Measurements from ENCODE around the gene ASTN2.

The ASTN2 gene

DNA sequence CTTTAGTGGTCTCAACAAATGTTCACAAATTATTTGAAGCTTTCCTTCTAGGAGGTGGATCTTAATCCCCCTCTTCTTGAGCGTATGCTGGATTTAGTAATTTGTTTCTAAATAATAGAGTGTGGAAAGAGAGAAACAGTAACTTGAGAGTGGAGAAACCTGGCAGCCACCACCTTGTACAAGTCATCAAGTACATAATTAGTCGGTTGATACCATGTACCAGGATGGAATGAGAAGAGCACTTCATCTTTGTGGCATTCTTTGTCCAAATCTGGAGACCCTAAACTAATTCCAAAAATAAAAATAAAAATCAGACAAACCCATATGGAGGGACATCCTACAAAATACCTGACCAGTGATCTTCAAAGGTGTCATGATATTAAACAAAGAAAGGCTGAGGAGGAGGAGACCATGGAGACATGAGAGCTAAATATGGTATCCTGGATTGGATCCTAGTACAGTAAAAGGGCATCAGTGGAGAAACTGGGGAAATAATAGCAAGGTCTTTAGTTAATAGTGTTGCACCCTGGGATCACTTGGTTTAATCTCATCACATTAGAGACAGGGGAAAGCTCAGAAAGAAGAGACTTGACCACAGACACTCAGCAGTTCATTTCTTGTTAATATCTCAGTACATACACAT is 147.9 kb downstream of the ASTN2 start:
- Histone ChIP-seq H4K20me1 (no peaks in the 10 kb centered on the region), H3K9me3 (replicated peaks in 1 of 11) (peaks cover 0 to 6% (median 1%) of the 10 kb centered on the region in 11 experiments; a peak in 7 of 22 replicates), H3K27me3 (no peaks in the 10 kb centered on the region), H3K4me1 (peaks cover 0 to 11% (median 5%) of the 10 kb centered on the region in 10 experiments; a peak in 10 of 20 replicates), H3K27ac (no peak overlapping the region), H3K4me3 (no peak overlapping the region), H3K36me3 (no peaks in the 10 kb centered on the region), H3K9ac (no peak overlapping the region), H3K4me2 (no peak overlapping the region)
- TF ChIP-seq Cebpa-rat (IDR thresholded peaks at IDR 0.05): no peak

DNA sequence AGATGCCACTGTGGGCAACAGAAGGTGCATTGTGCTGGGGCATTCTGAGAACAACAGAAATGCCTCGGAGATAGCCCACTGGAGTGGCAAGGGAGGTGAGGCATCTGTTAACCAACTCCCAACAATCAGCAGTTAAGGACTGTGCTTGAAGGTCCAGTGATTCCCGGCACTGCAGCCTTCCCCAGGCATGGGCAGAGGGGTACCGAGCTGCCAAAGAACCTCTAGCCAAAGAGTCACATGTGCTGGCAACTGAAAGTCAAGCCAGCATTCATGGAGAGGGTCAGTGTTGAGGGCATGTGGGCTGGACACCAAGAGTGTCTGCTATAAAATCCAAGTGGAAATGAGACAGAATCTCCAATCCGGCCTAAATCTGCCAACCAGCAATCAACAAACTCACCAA is 149.6 kb downstream of the ASTN2 start:
- Histone ChIP-seq H3K4me1 (peaks cover 2 to 6% (median 3%) of the 10 kb centered on the region in 10 experiments; a peak in 16 of 20 replicates), H3K36me3 (no peaks in the 10 kb centered on the region), H3K9ac (no peak overlapping the region), H3K4me3 (no peak overlapping the region), H3K4me2 (no peak overlapping the region), H3K27me3 (no peaks in the 10 kb centered on the region), H3K9me3 (replicated peaks in 1 of 11) (no peaks in the 10 kb centered on the region), H4K20me1 (no peaks in the 10 kb centered on the region), H3K27ac (no peak overlapping the region)
- TF ChIP-seq Cebpa-rat (IDR thresholded peaks at IDR 0.05): no peak

DNA sequence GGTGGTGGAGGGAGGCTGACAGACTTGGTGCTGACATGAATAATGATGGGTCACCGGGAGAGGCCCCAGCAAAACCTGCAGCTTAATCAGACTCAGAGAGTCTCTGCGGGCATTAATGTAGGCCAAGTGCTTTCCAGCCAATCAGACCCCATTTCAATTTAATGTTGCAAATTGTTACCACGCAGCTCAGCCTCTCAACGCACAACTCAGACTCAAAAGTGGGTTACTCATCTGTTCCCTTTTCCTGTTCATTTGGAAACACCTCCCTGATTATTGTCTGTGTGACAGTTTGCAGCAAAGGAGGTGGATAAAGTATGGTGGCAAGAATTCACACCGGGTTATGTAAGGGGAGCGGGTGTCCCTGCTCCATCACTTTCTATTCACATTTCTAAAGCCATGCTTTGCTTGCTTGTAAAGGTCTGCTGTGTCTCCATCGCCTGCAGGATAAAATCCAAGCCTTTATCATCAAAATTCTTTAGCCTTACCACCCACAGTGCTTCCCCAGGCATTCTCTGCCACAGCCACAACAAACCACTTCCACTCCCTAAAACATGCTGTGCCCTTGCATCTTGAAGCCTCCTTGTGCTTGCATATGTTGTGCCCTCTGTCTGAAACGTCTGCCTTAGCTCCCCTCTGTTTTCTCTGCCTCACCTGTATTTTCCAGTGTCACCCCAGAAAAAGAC is 156.5 kb downstream of the ASTN2 start:
- no peak overlapping the region for H3K4me2 ChIP-seq
- no peaks in the 10 kb centered on the region for H3K36me3 ChIP-seq
- H3K4me3 ChIP-seq: no peak overlapping the region
- H3K4me1 ChIP-seq: peaks cover 6 to 18% (median 9%) of the 10 kb centered on the region in 10 experiments; a peak in 17 of 20 replicates
- no peaks in the 10 kb centered on the region for H3K27me3 ChIP-seq
- no peak for TF ChIP-seq Cebpa-rat (IDR thresholded peaks at IDR 0.05)
- H3K9ac ChIP-seq: no peak overlapping the region
- H3K9me3 ChIP-seq (replicated peaks in 1 of 11): no peaks in the 10 kb centered on the region
- no peak overlapping the region for H3K27ac ChIP-seq
- H4K20me1 ChIP-seq: no peaks in the 10 kb centered on the region

DNA sequence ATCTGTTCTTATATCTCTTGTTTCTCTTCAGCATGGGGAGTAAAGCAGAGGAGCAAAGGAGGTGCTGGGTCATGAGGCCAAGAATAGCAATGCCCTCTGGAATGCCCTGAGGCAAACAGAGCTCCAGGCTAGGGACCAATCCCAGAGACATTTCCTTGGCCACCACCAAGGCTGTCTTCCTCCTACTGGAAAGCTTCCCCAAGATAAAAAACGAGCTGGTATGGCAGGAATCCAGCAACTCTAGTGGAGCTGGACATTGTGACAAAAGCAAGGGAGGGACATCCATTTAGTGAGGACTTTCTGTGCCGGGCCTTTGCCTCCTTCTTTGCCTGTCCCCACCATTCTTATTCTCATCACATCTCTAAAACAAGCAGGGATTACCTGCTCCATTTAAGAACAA is 161.6 kb downstream of the ASTN2 start:
- Histone ChIP-seq H3K4me1 (peaks cover 0 to 11% (median 0%) of the 10 kb centered on the region in 10 experiments; a peak in 4 of 20 replicates), H3K27ac (no peak overlapping the region), H3K9me3 (replicated peaks in 1 of 11) (no peaks in the 10 kb centered on the region), H3K4me3 (no peak overlapping the region), H3K27me3 (no peaks in the 10 kb centered on the region), H3K36me3 (no peaks in the 10 kb centered on the region), H3K4me2 (no peak overlapping the region), H4K20me1 (peaks cover 0 to 3% (median 0%) of the 10 kb centered on the region in 11 experiments; a peak in 1 of 22 replicates), H3K9ac (no peak overlapping the region)
- no peak for TF ChIP-seq Cebpa-rat (IDR thresholded peaks at IDR 0.05)

DNA sequence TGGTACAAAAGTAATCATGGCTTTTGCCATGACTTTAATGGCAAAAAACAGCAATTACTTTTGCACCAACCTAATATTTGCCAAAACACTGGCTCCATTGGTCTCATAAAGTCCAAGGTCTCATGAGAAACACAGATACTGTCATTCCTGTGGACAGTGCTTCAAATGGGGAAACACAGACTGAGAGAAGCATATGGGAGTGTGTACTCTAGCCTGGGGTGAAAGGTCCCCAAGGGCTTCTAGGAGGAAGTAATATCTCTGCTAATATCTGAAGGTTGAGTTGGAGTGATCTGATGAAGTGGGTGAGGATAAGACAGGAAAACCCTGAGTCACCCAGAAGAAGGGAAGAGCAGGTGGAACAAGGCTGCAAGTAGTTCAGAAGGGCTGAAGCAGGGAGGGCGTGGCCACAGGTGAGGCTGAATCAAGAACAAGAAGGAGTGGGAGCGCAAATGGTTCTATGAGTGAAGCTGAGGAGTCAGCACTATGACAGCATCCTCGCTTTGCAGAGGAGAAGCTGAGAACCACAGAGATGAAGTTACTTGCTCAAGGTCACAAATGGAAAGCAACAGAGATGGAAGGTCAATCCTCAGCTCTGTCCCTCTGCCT is 164.1 kb downstream of the ASTN2 start:
- Histone ChIP-seq H3K4me3 (no peak overlapping the region), H3K27ac (no peak overlapping the region), H4K20me1 (peaks cover 0 to 3% (median 0%) of the 10 kb centered on the region in 11 experiments; a peak in 1 of 22 replicates), H3K4me2 (0 out of 22 replicates have a peak overlapping the region, but pooled peaks of 1 of the 11 experiments have one; percentile 28), H3K36me3 (no peaks in the 10 kb centered on the region), H3K27me3 (no peaks in the 10 kb centered on the region), H3K4me1 (peaks cover 0 to 11% (median 0%) of the 10 kb centered on the region in 10 experiments; a peak in 4 of 20 replicates), H3K9ac (no peak overlapping the region), H3K9me3 (replicated peaks in 1 of 11) (no peaks in the 10 kb centered on the region)
- no peak for TF ChIP-seq Cebpa-rat (IDR thresholded peaks at IDR 0.05)

DNA sequence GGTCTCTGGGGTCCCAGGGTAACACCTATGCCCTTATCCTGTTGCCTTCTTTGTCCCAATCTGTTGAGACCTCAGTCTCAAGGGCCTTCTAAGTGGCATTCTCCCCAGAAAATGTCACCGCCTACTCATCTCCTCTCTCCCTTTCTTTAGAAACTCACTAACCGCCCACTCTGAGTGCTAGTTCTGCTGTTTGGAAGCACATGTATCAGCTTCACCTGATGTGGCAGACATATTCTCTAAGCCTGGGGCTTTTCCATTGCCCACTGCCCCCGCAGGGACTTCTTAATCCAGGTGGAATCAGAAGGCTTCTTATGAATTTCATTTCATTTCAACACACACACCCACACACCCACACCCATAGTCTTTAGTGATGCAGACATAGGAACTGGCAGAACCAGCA is 165.1 kb downstream of the ASTN2 start:
- H4K20me1 ChIP-seq: peaks cover 0 to 3% (median 0%) of the 10 kb centered on the region in 11 experiments; a peak in 1 of 22 replicates
- no peak for TF ChIP-seq Cebpa-rat (IDR thresholded peaks at IDR 0.05)
- H3K27ac ChIP-seq: no peak overlapping the region
- H3K9me3 ChIP-seq (replicated peaks in 1 of 11): no peaks in the 10 kb centered on the region
- no peak overlapping the region for H3K9ac ChIP-seq
- peak overlapping the region in 2 of 11 experiments; percentile 2 to 3; a peak in 2 of 22 replicates for H3K4me2 ChIP-seq
- no peak overlapping the region for H3K4me3 ChIP-seq
- peaks cover 0 to 11% (median 0%) of the 10 kb centered on the region in 10 experiments; a peak in 4 of 20 replicates for H3K4me1 ChIP-seq
- H3K27me3 ChIP-seq: no peaks in the 10 kb centered on the region
- no peaks in the 10 kb centered on the region for H3K36me3 ChIP-seq

DNA sequence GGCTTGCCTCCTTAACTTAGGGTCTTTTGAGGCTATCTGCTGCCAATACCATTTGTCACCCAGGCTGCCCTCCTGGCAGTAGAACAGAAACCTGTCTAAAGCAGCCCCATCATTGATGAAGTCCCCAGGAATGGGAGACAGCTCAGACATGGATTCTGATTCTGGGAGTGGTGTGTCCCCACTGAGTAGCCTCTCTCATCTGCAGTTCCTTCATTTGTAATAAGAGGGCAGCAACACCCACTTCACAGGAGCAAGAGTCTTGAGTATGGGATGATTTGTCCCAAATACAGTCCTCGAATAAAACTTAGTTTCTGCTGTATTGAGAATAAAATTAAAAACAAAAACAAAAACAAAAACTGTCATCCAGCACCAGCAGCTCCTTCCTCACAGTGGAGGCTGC is 167.6 kb downstream of the ASTN2 start:
- Histone ChIP-seq H3K27ac (no peak overlapping the region), H3K9ac (no peak overlapping the region), H3K27me3 (no peaks in the 10 kb centered on the region), H3K36me3 (no peaks in the 10 kb centered on the region), H3K4me2 (no peak overlapping the region), H3K4me3 (no peak overlapping the region), H3K9me3 (replicated peaks in 1 of 11) (peaks cover 0 to 7% (median 0%) of the 10 kb centered on the region in 11 experiments; a peak in 2 of 22 replicates), H4K20me1 (peaks cover 0 to 3% (median 0%) of the 10 kb centered on the region in 11 experiments; a peak in 1 of 22 replicates), H3K4me1 (peaks cover 0 to 11% (median 0%) of the 10 kb centered on the region in 10 experiments; a peak in 4 of 20 replicates)
- no peak for TF ChIP-seq Cebpa-rat (IDR thresholded peaks at IDR 0.05)

DNA sequence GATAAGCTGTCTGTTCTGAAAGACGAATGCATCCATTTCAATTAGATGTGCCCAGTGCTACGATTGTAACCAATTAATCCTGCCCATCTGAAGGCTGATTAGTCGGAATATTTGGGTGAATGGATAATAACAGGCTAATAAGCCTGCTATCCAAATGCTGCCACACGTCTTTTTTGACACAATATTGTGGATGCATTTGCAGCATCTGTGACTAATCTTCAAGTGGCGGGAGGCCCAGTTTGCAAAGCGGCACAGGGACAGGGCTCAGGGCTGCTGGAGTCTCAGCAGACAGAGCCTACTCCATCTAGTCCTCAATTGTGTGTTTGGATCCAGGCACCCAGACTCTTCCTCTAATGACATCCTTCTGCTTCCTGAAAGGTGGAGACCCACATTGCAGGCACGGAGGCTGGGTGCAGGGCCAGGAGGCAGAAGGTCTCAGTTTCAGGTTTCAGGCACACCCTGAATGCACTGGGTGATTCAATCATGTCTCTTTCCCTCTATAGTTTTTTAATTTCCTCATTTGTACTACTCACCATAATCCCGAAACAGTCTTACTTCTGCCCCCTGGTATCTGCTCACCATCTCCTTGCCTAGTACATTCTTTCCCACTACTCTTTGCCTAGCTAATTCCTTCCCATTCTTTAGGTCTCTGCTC is 169.6 kb downstream of the ASTN2 start:
- H4K20me1 ChIP-seq: no peaks in the 10 kb centered on the region
- no peak for TF ChIP-seq Cebpa-rat (IDR thresholded peaks at IDR 0.05)
- no peak overlapping the region for H3K27ac ChIP-seq

DNA sequence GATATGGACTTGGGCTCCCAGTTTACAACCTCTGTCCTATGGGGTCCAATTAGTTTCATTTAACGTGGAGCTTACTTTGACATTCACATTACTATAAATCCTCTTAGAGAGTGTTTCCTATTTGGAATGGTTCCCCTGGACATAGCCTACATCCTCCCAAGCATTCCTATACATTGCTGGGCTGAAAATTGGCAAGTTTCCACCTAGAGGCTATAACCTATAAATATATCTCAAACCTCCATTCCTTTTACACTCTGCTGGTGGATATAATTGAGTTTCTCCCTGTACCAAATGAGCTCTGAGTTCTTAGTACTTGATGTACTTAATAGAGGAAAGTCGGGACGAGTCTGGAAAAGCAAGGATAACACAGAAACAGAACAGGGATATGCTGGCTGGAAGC is 172.8 kb downstream of the ASTN2 start:
- H4K20me1 ChIP-seq: no peaks in the 10 kb centered on the region
- H3K36me3 ChIP-seq: no peaks in the 10 kb centered on the region
- no peak overlapping the region for H3K4me2 ChIP-seq
- H3K4me3 ChIP-seq: no peak overlapping the region
- peaks cover 0 to 4% (median 0%) of the 10 kb centered on the region in 10 experiments; a peak in 1 of 20 replicates for H3K4me1 ChIP-seq
- TF ChIP-seq Cebpa-rat (IDR thresholded peaks at IDR 0.05): no peak
- H3K9me3 ChIP-seq (replicated peaks in 1 of 11): peaks cover 0 to 7% (median 0%) of the 10 kb centered on the region in 11 experiments; a peak in 2 of 22 replicates
- H3K27me3 ChIP-seq: no peaks in the 10 kb centered on the region
- no peak overlapping the region for H3K27ac ChIP-seq
- no peak overlapping the region for H3K9ac ChIP-seq

More for the DNA sequence above, 169.6 kb downstream of the ASTN2 start:
- Histone ChIP-seq H3K9ac (no peak overlapping the region), H3K27me3 (no peaks in the 10 kb centered on the region), H3K36me3 (no peaks in the 10 kb centered on the region), H3K4me2 (no peak overlapping the region), H3K9me3 (replicated peaks in 1 of 11) (peaks cover 0 to 7% (median 0%) of the 10 kb centered on the region in 11 experiments; a peak in 2 of 22 replicates), H3K4me1 (peaks cover 0 to 6% (median 0%) of the 10 kb centered on the region in 10 experiments; a peak in 4 of 20 replicates), H3K4me3 (no peak overlapping the region)

All from BLaER1 treated with 17β-estradiol and CSF1 and Interleukin-3, amounts not matched to agents 10 nM and 100 nM (cell line).